SK-N-MC (cell line): Measurements from ENCODE around the gene C4A.
"Not testable (repeated sequence)": the region's sequence is repeated elsewhere in the genome, so short reads cannot be mapped to it uniquely, and the experiment has no call there.

ENCODE experiments used
- DNase-seq: peaks from one replicate; pipeline ENCODE4 v3.0.0-alpha.2; 2011; ENCODE audit warnings: low read depth, low spot score
- H3K27ac ChIP-seq: fragments of 200-600 bp; sonication (generic); 2 replicates; pipeline ENCODE4 v1.5.1; 2016; ENCODE audit warnings: mixed run types
- H3K36me3 ChIP-seq: fragments of 200-600 bp; sonication (generic); 2 replicates; pipeline ENCODE4 v1.6.1; 2017; ENCODE audit warnings: antibody characterized with exemption, low read length, mixed read lengths; ENCODE audit not compliant: insufficient read depth
- H3K4me3 ChIP-seq: fragments of 200-600 bp; sonication (generic); 2 replicates; pipeline ENCODE4 v1.5.1; 2016
- H3K9ac ChIP-seq: fragments of 200-600 bp; sonication (generic); 2 replicates; pipeline ENCODE4 v1.8.0; 2017; ENCODE audit warnings: mixed run types, mixed read lengths; ENCODE audit not compliant: insufficient read length
- H3K9me3 ChIP-seq: fragments of 200-600 bp; sonication (generic); 2 replicates; pipeline ENCODE4 v1.6.1; 2017; ENCODE audit warnings: low read depth, mild to moderate bottlenecking, antibody characterized with exemption, low read length, moderate library complexity, mixed read lengths
- EZH2 ChIP-seq: fragments of 200-600 bp; sonication (generic); IDR thresholded peaks from one replicate; pipeline ENCODE4 v1.6.1; 2017; ENCODE audit warnings: antibody characterized with exemption
- FOXP2 ChIP-seq: optimal IDR thresholded peaks from 2 replicates; pipeline ENCODE3; 2011; ENCODE audit warnings: mild to moderate bottlenecking, moderate library complexity; ENCODE audit not compliant: insufficient read depth; ENCODE audit errors: extremely low read length, control extremely low read depth
- POLR2AphosphoS5 ChIP-seq: IDR thresholded peaks from 2 replicates; pipeline ENCODE4 v1.6.1; 2012; ENCODE audit warnings: mild to moderate bottlenecking, low read depth, low read length, borderline replicate concordance

C4A gene

DNA sequence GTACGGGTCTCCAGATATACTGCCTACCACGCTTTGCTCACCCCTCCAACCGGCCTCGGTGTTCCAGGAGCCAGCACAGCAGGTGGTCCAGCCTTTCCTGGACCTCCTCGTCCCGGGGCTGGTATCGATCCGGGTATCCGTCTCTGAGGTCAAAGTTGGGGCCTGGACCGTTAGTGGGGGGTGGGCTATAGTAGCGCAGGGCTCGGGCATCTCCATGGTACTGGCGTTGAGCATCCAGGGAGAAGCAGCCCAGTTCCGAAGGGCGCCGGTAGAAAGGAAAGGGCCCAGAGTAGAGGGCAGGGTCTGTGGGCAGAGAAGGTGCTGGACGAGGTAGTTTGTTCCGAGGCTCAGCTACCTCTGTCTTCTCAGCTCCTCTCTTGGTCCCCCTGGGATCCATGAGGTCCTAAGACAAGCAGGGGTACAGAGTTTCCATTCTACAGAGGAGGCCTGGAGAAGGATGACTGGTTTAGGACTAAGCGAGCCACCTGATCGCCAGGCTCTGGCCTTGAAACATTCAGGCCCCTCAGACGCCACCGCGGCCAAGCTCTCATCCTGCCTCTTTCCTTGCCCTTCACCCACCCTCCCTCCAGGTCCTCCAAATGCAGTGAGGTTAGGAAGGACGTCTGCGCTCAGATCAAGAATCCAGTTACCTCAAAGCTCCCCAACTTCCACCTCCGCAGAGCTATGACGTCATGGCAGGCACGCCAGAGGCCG is 10.4 kb upstream of the C4A start:
- H3K9me3 ChIP-seq: no peaks in the 10 kb centered on the region
- DNase-seq: no peak
- peak overlapping the region; percentile 89 for H3K4me3 ChIP-seq
- H3K9ac ChIP-seq: peak overlapping the region; percentile 89
- H3K36me3 ChIP-seq: peaks cover 35% of the 10 kb centered on the region; the same call in 1 of the 2 replicates
- TF ChIP-seq EZH2 (no peak), FOXP2 (no peak), POLR2AphosphoS5 (no peak)
- peak overlapping the region; percentile 89 for H3K27ac ChIP-seq

DNA sequence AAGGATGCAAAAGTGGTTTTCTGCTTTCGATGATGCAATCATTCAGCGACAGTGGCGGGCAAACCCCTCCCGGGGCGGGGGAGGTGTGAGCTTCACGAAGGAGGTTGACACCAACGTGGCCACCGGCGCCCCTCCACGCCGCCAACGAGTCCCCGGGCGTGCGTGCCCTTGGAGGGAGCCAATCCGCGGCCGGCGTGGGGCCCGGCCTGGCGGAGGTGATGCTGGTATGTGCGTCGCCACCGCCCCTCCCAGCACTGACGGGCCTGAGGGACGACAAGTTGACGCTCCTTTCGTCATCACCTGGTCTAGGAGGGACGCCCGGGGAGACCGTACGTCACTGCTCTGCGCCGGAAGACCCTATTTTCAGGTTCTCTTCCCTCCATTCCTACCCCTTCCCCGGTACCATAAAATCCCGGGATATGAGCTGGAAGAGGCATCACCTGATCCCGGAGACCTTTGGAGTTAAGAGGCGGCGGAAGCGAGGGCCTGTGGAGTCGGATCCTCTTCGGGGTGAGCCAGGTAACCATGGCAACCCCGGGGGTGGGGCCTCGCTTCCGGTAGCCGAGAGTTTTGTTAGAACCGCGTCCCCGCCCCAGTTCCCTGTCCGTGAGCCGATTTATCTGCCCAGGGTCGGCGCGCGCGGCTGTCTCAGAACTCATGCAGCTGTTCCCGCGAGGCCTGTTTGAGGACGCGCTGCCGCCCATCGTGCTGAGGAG is 9.7 kb upstream of the C4A start, which contains the start of gene DXO:
TSS of gene DXO (minus strand) at position 146 of the 716 bp plus-strand sequence. CDS start 463 bp downstream, outside the sequence.
- Histone ChIP-seq H3K4me3 (peak within 1 kb of the TSS; percentile 89), H3K36me3 (peaks cover 28% of the 10 kb centered on the region; the same call in 1 of the 2 replicates), H3K9me3 (no peaks in the 10 kb centered on the region), H3K9ac (peak within 1 kb of the TSS; percentile 89), H3K27ac (peak within 1 kb of the TSS; percentile 89)
- TF ChIP-seq FOXP2: peak; percentile 2
- TF ChIP-seq EZH2: no peak
- TF ChIP-seq POLR2AphosphoS5: peak; percentile 54
- peak; percentile 96 for DNase-seq

DNA sequence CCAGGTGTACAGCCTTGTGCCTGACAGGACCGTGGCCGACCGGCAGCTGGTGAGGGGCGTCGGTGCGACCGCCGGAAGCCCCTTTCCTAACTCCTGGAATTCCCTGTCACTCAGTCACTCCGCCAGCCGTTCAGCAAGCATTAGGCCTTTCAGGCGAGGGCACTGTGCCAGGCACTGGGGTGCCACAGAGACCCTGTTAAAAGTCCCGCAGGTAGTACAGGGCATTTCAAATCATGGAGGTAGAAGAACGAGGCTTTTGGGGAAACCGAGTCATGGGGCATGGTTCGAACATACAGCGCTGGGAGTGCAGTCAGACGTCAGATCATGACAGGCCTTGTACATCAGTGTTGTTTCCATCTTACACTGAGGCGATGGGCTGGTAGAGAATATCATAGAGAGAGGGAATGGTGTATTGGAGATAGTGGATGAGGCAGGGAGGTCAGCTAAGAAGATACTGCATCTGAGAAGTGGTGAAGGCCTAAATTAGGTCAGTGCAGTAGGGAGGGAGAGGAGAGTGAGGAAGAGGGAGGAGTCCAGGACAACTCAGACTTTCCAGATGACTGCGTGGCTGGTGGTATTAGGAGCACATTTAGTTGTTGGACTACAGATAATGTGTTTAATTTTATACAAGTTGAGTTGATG is 9.0 kb upstream of the C4A start:
- H3K4me3 ChIP-seq: peak overlapping the region; percentile 89
- TF ChIP-seq POLR2AphosphoS5: no peak
- TF ChIP-seq FOXP2: no peak
- TF ChIP-seq EZH2: no peak
- peak overlapping the region; percentile 89 for H3K9ac ChIP-seq
- no peak for DNase-seq
- no peaks in the 10 kb centered on the region for H3K9me3 ChIP-seq
- H3K36me3 ChIP-seq: peaks cover 21% of the 10 kb centered on the region; the same call in 1 of the 2 replicates
- peak overlapping the region; percentile 89 for H3K27ac ChIP-seq

DNA sequence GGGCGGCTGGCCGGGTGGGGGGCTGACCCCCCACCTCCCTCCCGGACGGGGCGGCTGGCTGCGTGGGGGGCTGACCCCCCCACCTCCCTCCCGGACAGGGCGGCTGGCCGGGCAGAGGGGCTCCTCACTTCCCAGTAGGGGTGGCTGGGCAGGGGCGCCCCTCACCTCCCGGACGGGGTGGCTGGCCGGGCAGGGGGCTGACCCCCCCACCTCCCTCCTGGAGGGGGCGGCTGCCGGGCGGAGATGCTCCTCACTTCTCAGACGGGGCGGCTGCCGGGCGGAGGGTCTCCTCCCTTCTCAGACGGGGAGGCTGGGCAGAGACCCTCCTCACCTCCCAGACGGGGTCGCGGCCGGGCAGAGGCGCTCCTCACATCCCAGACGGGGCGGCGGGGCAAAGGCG is 5.8 kb upstream of the C4A start:
- H3K9me3 ChIP-seq, H3K27ac ChIP-seq, H3K36me3 ChIP-seq, DNase-seq, H3K4me3 ChIP-seq, H3K9ac ChIP-seq: not testable (repeated sequence)

DNA sequence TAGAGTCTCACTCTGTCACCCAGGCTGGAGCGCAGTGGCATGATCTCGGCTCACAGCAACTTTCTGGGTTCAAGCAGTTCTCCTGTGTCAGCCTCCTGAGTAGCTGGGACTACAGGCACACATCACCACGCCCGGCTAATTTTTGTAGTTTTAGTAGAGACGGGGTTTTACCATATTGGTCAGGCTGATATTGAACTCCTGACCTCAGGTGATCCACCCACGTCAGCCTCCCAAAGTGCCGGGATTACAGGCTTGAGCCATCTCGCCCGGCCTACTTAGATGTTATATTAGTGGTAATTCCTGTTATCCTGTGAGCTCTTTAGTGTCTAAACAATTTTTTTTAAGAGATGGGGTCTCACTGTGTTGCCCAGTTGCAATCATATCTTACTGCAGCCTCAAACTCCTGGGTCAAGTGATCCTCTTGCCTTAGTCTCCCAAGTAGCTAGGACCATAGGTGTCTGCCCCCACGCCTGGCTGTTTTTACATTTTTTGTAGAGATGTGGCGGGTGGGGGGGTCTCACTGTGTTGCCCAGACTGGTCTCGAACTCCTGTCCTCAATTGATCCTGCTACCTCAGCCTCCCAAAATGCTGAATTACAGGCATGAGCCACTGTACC is 3.9 kb upstream of the C4A start:
- H3K36me3 ChIP-seq: no peaks in the 10 kb centered on the region
- DNase-seq: no peak

DNA sequence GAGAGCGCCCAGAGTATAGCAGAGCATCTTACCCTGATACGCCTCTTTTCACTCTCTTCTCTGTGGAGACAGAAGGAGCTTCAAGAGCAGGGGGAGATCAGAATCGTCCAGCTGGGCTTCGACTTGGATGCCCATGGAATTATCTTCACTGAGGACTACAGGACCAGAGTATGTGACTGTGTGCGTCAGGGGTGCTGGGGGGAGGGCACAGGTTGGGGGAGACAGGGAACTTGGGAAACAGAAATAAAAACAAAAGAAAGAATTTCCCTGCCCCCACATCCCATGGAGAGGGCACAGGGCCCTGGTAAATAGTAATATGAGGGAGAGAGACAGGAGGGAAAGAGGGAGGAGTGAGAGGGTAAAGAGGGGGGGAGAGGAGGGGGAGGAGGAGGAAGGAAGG is 3.0 kb upstream of the C4A start:
- H3K4me3 ChIP-seq: no peak overlapping the region
- no peaks in the 10 kb centered on the region for H3K9me3 ChIP-seq
- no peak overlapping the region for H3K27ac ChIP-seq
- DNase-seq: no peak
- H3K36me3 ChIP-seq: no peaks in the 10 kb centered on the region
- TF ChIP-seq POLR2AphosphoS5 (no peak), FOXP2 (no peak), EZH2 (no peak)
- no peak overlapping the region for H3K9ac ChIP-seq

More for the DNA sequence above, 3.9 kb upstream of the C4A start:
- Histone ChIP-seq H3K27ac (no peak overlapping the region), H3K4me3 (no peak overlapping the region), H3K9me3 (no peaks in the 10 kb centered on the region), H3K9ac (no peak overlapping the region)
- TF ChIP-seq FOXP2 (no peak), EZH2 (no peak), POLR2AphosphoS5 (no peak)

DNA sequence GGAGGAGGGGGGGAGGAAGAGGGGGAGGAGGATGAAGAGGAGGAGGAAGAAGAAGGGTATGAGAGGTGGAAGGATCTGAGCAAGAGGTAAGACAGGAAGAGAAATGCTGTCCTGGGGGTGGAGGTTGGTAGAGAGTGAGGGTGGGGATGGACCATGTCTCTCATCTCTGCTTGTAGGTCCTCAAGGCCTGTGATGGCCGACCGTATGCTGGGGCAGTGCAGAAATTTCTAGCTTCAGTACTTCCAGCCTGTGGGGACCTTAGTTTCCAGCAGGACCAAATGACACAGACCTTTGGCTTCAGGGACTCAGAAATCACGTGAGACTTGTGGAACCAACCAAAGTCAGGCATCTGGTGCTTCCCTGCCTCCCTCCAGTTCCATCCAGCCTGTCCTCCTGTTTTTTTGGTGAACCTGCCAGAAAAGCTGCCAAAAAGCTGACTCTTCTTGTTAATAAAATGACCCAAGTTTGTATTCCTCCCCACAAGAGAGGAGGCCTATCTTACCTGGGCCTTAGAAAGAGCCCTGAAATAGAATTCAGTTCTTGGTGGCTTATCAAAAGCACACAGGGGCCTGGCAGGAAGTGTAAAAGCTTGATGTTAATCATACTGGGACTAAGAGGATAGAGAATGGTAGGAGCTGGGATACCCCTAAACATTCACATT is 2.5 kb upstream of the C4A start:
- TF ChIP-seq POLR2AphosphoS5: no peak
- TF ChIP-seq EZH2: no peak
- TF ChIP-seq FOXP2: no peak
- Histone ChIP-seq H3K9me3 (no peaks in the 10 kb centered on the region), H3K36me3 (no peaks in the 10 kb centered on the region), H3K9ac (no peak overlapping the region), H3K4me3 (no peak overlapping the region), H3K27ac (0 out of 2 replicates have a peak overlapping the region, but pooled peaks have one; percentile 31)
- DNase-seq: no peak

DNA sequence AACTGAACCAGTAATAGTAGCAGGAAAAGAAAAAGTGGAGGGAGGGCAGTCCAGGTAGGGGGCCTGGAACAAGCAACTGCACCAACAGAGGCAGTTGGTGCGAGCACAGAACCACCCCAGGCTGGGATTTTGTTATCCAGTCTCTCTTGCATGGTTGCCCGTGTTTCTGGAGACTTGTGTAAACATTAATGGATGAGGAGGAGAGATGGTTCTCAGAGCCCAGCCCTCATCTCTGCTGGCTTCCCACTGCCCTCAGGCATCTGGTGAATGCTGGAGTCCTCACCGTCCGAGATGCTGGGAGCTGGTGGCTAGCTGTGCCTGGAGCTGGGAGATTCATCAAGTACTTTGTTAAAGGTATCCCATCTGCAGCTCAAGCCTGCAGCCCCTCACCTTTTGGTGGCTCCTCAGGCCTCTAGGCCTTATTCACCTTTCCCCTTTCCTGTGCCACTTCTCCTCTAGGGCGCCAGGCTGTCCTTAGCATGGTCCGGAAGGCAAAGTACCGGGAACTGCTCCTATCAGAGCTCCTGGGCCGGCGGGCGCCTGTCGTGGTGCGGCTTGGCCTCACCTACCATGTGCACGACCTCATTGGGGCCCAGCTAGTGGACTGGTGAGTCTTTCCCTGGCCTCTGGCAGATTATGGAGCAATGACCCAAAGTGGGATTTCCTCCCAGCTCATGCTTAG is 1.5 kb upstream of the C4A start:
- not testable (repeated sequence) for H3K36me3 ChIP-seq, H3K27ac ChIP-seq, H3K4me3 ChIP-seq, H3K9ac ChIP-seq, H3K9me3 ChIP-seq, DNase-seq

DNA sequence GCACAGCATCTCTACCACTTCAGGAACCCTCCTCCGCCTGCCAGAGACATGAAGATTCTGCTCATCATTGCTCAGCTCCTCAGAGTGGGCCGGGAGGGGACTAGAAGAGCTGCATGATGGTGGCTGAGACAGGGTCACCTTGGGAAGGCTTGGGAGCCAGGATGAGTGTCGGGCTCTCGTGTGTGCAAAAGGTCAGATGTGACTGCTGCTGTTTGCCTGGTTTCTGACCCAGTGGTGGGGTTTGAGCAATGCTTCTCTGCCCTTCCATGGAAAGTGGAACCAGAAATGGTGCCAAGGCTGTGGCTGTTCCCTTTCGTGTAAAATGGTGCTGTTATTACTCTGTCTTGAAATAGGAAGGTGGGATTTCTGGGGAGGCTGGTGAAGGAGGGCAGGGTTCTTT is 859 bp upstream of the C4A start:
- not testable (repeated sequence) for H3K4me3 ChIP-seq, H3K36me3 ChIP-seq, H3K9ac ChIP-seq, H3K9me3 ChIP-seq, H3K27ac ChIP-seq, DNase-seq

DNA sequence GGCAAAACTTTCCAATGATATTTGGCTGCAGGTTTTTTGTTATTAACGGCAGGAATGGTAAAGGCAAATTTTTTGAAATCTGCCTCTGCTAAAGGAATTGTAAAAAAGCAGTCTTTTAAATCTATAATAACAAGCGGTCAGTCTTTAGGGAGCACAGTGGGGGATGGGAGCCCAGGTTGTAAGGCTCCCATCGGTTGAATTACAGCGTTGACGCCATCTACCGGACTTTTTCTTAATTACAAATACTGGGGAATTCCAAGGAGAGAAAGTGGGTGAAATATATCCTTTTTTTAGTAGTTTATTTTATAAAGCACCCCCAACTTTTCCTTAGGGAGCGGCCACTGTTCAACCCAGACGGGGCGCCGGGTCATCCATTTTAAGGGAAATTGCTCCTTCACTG is 7.5 kb downstream of the C4A start:
- not testable (repeated sequence) for H3K9ac ChIP-seq, H3K27ac ChIP-seq, H3K4me3 ChIP-seq, DNase-seq, H3K9me3 ChIP-seq, H3K36me3 ChIP-seq

DNA sequence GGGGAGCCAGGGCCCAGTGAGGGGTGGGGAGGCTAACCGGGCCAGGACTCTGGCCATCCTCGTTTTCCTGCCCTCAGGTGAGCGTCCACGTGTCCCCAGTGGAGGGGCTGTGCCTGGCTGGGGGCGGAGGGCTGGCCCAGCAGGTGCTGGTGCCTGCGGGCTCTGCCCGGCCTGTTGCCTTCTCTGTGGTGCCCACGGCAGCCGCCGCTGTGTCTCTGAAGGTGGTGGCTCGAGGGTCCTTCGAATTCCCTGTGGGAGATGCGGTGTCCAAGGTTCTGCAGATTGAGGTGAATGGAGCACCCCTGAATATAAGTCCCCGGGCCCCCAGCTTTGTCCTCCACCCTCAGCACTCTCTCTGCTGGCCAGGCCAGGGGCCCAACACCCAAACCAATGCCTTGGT is 12.6 kb downstream of the C4A start:
- not testable (repeated sequence) for H3K27ac ChIP-seq, DNase-seq, H3K4me3 ChIP-seq, H3K9ac ChIP-seq, H3K9me3 ChIP-seq, H3K36me3 ChIP-seq
